ENCODE results near the gene ALG9.
A peak's percentile ranks its signal among the peaks of the same experiment; 100 is the strongest.

ALG9 gene

GRCh38 chr11:111796696-111797095, 74.7 kb downstream of the ALG9 start:
- Histone ChIP-seq H3K4me1 (ENCODE audit: low read length) (peaks cover 47% of the 10 kb centered on the region), H3K4me3 (ENCODE audit: low read length) (peak overlapping the region; percentile 45), H3K4me2 (ENCODE audit: low read length) (peak overlapping the region; percentile 67), H3K36me3 (replicated peaks; ENCODE audit: low read depth, low read length) (peaks cover 43% of the 10 kb centered on the region), H3K9me3 (ENCODE audit: insufficient read depth, low read length) (peaks cover 12% of the 10 kb centered on the region; the same call in 1 of the 2 replicates), H3K27ac (ENCODE audit: low read length) (peak overlapping the region; percentile 89), H2AFZ (ENCODE audit: low read depth, low read length) (no peak overlapping the region), H4K20me1 (ENCODE audit: insufficient read depth, low read length) (no peaks in the 10 kb centered on the region), H3K27me3 (ENCODE audit: low read depth, low read length) (no peaks in the 10 kb centered on the region), H3K79me2 (ENCODE audit: low read length) (no peaks in the 10 kb centered on the region), H3K9ac (ENCODE audit: low read length) (peak overlapping the region; percentile 51; the same call in 1 of the 2 replicates)
- TF ChIP-seq EZH2phosphoT487 (IDR thresholded peaks at IDR 0.05; ENCODE audit: low read depth) (no peak), CTCF (IDR thresholded peaks at IDR 0.05; ENCODE audit: low read depth, low read length) (no peak)

GRCh38 chr11:111795334-111795985, 75.9 kb downstream of the ALG9 start:
- no peak overlapping the region for H3K4me2 ChIP-seq (ENCODE audit: low read length)
- H3K36me3 ChIP-seq (replicated peaks; ENCODE audit: low read depth, low read length): peaks cover 33% of the 10 kb centered on the region

GRCh38 chr11:111793863-111794262, 77.5 kb downstream of the ALG9 start:
- Histone ChIP-seq H3K27me3 (ENCODE audit: low read depth, low read length) (no peaks in the 10 kb centered on the region), H4K20me1 (ENCODE audit: insufficient read depth, low read length) (no peaks in the 10 kb centered on the region), H3K9me3 (ENCODE audit: insufficient read depth, low read length) (peaks cover 12% of the 10 kb centered on the region; the same call in 1 of the 2 replicates), H3K4me3 (ENCODE audit: low read length) (no peak overlapping the region), H3K4me1 (ENCODE audit: low read length) (peaks cover 35% of the 10 kb centered on the region), H3K36me3 (replicated peaks; ENCODE audit: low read depth, low read length) (peaks cover 29% of the 10 kb centered on the region), H2AFZ (ENCODE audit: low read depth, low read length) (no peak overlapping the region), H3K4me2 (ENCODE audit: low read length) (peak overlapping the region; percentile 21; the same call in 1 of the 2 replicates), H3K9ac (ENCODE audit: low read length) (no peak overlapping the region), H3K79me2 (ENCODE audit: low read length) (no peaks in the 10 kb centered on the region), H3K27ac (ENCODE audit: low read length) (no peak overlapping the region)
- TF ChIP-seq EZH2phosphoT487 (IDR thresholded peaks at IDR 0.05; ENCODE audit: low read depth): no peak
- TF ChIP-seq CTCF (IDR thresholded peaks at IDR 0.05; ENCODE audit: low read depth, low read length): no peak

More at GRCh38 chr11:111795334-111795985, 75.9 kb downstream of the ALG9 start:
- no peak overlapping the region for H2AFZ ChIP-seq (ENCODE audit: low read depth, low read length)
- no peak overlapping the region for H3K4me3 ChIP-seq (ENCODE audit: low read length)
- H3K27ac ChIP-seq (ENCODE audit: low read length): peak overlapping the region; percentile 89
- H3K9ac ChIP-seq (ENCODE audit: low read length): no peak overlapping the region; the same call in 1 of the 2 replicates
- H3K9me3 ChIP-seq (ENCODE audit: insufficient read depth, low read length): peaks cover 12% of the 10 kb centered on the region; the same call in 1 of the 2 replicates
- H4K20me1 ChIP-seq (ENCODE audit: insufficient read depth, low read length): no peaks in the 10 kb centered on the region
- peaks cover 35% of the 10 kb centered on the region for H3K4me1 ChIP-seq (ENCODE audit: low read length)
- H3K79me2 ChIP-seq (ENCODE audit: low read length): no peaks in the 10 kb centered on the region
- no peak for TF ChIP-seq CTCF (IDR thresholded peaks at IDR 0.05; ENCODE audit: low read depth, low read length)
- TF ChIP-seq EZH2phosphoT487 (IDR thresholded peaks at IDR 0.05; ENCODE audit: low read depth): no peak
- no peaks in the 10 kb centered on the region for H3K27me3 ChIP-seq (ENCODE audit: low read depth, low read length)

- TF ChIP-seq CTCF (IDR thresholded peaks at IDR 0.05; ENCODE audit: low read depth, low read length) (no peak), EZH2phosphoT487 (IDR thresholded peaks at IDR 0.05; ENCODE audit: low read depth) (no peak)
- Histone ChIP-seq H2AFZ (ENCODE audit: low read depth, low read length) (no peak overlapping the region), H3K4me1 (ENCODE audit: low read length) (peaks cover 35% of the 10 kb centered on the region), H3K27ac (ENCODE audit: low read length) (no peak overlapping the region), H3K27me3 (ENCODE audit: low read depth, low read length) (no peaks in the 10 kb centered on the region), H3K4me2 (ENCODE audit: low read length) (no peak overlapping the region), H3K79me2 (ENCODE audit: low read length) (no peaks in the 10 kb centered on the region), H3K36me3 (replicated peaks; ENCODE audit: low read depth, low read length) (peaks cover 21% of the 10 kb centered on the region), H3K9me3 (ENCODE audit: insufficient read depth, low read length) (peaks cover 8% of the 10 kb centered on the region; the same call in 1 of the 2 replicates), H3K4me3 (ENCODE audit: low read length) (no peak overlapping the region), H3K9ac (ENCODE audit: low read length) (no peak overlapping the region), H4K20me1 (ENCODE audit: insufficient read depth, low read length) (no peaks in the 10 kb centered on the region)
Measured at GRCh38 chr11:111792955-111793500, 78.4 kb downstream of the ALG9 start.
